ENCODE data around the gene POGLUT2. TPM values are rescaled to one million over a fixed set of nuclear protein-coding genes. Genes with fewer than 3 reads are reported as not detected.
A peak's percentile ranks its signal among the peaks of the same experiment; 100 is the strongest.

Gene POGLUT2
- total and polyA plus RNA-seq, 10 of the 15 experiments (the other 5 are each of a cell fraction or from before 2014, with no cell fraction given) = 2.9 to 11.3 (median 7.6) TPM

DNA sequence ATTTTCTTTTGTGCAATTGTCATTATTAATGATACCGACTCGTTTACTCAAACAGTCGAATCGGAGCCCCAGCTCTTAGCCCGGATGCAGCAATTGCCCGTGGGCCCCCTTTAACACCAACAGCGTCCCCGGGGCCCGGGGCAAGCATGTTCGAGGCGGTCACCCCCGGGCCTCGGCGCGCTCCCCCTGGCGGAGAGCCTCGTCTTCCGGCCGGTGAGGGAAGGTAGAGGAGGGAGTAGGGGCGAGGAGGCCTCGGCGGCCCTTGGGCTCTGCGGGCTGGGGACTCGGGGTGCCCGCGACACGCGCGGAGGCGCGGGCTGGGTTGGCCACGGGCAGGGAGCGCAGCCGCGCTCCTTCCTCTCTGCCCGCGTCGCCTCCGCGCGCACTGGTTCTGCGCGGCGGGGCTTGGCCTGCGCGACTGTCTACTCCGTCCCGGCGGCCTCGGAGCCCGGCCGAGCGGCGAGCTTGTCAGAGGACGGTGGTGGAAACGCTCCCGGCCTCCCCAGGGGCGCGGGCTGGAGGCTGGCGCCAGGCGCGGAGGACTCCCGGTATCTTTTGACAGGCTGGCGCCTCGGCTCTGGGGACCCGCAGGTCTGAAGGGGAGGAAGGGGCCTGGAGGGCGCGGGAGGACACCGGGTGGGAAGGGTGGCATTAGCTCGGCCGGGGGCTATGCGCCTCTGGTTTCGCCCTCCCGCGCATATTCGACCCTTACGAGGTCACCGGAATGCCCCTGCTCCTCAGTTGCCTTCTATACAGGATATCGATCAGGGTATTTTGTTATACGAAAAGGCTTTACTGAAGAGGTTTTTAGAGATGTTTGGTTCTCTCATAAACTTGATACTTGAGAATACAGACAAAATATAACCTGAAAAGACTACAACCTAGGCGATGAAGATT lies 1.6 kb upstream of the POGLUT2 start (continued):
- TF ChIP-seq, protein P1, sequence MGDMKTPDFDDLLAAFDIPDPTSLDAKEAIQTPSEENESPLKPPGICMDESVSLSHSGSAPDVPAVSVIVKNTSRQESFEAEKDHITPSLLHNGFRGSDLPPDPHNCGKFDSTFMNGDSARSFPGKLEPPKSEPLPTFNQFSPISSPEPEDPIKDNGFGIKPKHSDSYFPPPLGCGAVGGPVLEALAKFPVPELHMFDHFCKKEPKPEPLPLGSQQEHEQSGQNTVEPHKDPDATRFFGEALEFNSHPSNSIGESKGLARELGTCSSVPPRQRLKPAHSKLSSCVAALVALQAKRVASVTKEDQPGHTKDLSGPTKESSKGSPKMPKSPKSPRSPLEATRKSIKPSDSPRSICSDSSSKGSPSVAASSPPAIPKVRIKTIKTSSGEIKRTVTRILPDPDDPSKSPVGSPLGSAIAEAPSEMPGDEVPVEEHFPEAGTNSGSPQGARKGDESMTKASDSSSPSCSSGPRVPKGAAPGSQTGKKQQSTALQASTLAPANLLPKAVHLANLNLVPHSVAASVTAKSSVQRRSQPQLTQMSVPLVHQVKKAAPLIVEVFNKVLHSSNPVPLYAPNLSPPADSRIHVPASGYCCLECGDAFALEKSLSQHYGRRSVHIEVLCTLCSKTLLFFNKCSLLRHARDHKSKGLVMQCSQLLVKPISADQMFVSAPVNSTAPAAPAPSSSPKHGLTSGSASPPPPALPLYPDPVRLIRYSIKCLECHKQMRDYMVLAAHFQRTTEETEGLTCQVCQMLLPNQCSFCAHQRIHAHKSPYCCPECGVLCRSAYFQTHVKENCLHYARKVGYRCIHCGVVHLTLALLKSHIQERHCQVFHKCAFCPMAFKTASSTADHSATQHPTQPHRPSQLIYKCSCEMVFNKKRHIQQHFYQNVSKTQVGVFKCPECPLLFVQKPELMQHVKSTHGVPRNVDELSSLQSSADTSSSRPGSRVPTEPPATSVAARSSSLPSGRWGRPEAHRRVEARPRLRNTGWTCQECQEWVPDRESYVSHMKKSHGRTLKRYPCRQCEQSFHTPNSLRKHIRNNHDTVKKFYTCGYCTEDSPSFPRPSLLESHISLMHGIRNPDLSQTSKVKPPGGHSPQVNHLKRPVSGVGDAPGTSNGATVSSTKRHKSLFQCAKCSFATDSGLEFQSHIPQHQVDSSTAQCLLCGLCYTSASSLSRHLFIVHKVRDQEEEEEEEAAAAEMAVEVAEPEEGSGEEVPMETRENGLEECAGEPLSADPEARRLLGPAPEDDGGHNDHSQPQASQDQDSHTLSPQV (IDR thresholded peaks at IDR 0.05) = peak; percentile 68; the same call in 1 of the 2 replicates
- 0 out of 2 replicates have a peak, but pooled peaks have one; percentile 46 for TF ChIP-seq ZSCAN29 (IDR thresholded peaks at IDR 0.05)
- peak; percentile 96 for TF ChIP-seq LARP7 (IDR thresholded peaks at IDR 0.05)
- TF ChIP-seq CBX5 (IDR thresholded peaks at IDR 0.05; ENCODE audit: low read depth) = no peak
- TF ChIP-seq GABPA (IDR thresholded peaks at IDR 0.05; ENCODE audit: low read depth) = peak; percentile 34; the same call in 1 of the 2 replicates
- TF ChIP-seq CREM (IDR thresholded peaks at IDR 0.05; ENCODE audit: low read depth) = no peak; the same call in 1 of the 2 replicates
- TF ChIP-seq RB1 (IDR thresholded peaks at IDR 0.05; ENCODE audit: borderline replicate concordance) = 0 out of 2 replicates have a peak, but pooled peaks have one; percentile 19
- TF ChIP-seq NFXL1 (IDR thresholded peaks at IDR 0.05; ENCODE audit: borderline replicate concordance) = peak; percentile 25; the same call in 1 of the 2 replicates
